HepG2 (cell line): ENCODE data around the gene TMEM127. TPM values are rescaled to one million over a fixed set of nuclear protein-coding genes. Genes with fewer than 3 reads are reported as not detected.

Experiments used
- CCAR2 ChIP-seq: fragments of 200-400 bp; formaldehyde crosslinking; optimal IDR thresholded peaks from 2 replicates; pipeline ENCODE3; 2018; ENCODE audit warnings: low read depth, mild to moderate bottlenecking, low read length, moderate library complexity
- ETS1 ChIP-seq: sonication (generic); formaldehyde crosslinking; IDR thresholded peaks from 2 replicates; pipeline ENCODE4 v1.4.0; 2020; ENCODE audit warnings: missing genetic modification reagents
- ISL2 ChIP-seq: sonication (generic); formaldehyde crosslinking; IDR thresholded peaks from 2 replicates; pipeline ENCODE4 v1.5.0; 2020; ENCODE audit warnings: missing genetic modification reagents
- LCORL ChIP-seq, 2 experiments: fragments of 450-650 bp in 1 of 2; sonication (generic) in 1 of 2; formaldehyde crosslinking in 1 of 2; IDR thresholded peaks; 2 replicates each; pipeline versions ENCODE4 v1.5.0 to v1.6.1; 2017 to 2020; ENCODE audit warnings: antibody characterized with exemption in 1 of 2, missing genetic modification reagents in 1 of 2
- NCOA2 ChIP-seq: sonication (generic); formaldehyde crosslinking; IDR thresholded peaks from 2 replicates; pipeline ENCODE4 v1.8.0; 2022; ENCODE audit warnings: inconsistent platforms
- RBM22 ChIP-seq: fragments of 200-400 bp; formaldehyde crosslinking; optimal IDR thresholded peaks from 2 replicates; pipeline ENCODE3; 2017; ENCODE audit warnings: mild to moderate bottlenecking, low read length, moderate library complexity
- SAP130 ChIP-seq: IDR thresholded peaks from 2 replicates; pipeline ENCODE4 v1.6.1; 2016; ENCODE audit warnings: low read depth
- WIZ ChIP-seq: sonication (generic); formaldehyde crosslinking; IDR thresholded peaks from 2 replicates; pipeline ENCODE4 v1.5.1; 2020; ENCODE audit warnings: mild to moderate bottlenecking, missing genetic modification reagents
- ZBTB1 ChIP-seq: sonication (generic); formaldehyde crosslinking; IDR thresholded peaks from 2 replicates; pipeline ENCODE4 v1.4.0; 2020; ENCODE audit warnings: missing genetic modification reagents, borderline replicate concordance
- ZKSCAN8 ChIP-seq: IDR thresholded peaks from 2 replicates; pipeline ENCODE4 v1.6.1; 2016; ENCODE audit warnings: borderline replicate concordance, missing genetic modification reagents, missing compliant biosample characterization
- ZNF614 ChIP-seq: IDR thresholded peaks from 2 replicates; pipeline ENCODE4 v1.6.1; 2018; ENCODE audit warnings: missing biosample characterization, missing genetic modification reagents, inconsistent platforms, borderline replicate concordance
- ZNF780A ChIP-seq: sonication (generic); formaldehyde crosslinking; IDR thresholded peaks from 2 replicates; pipeline ENCODE4 v1.8.0; 2022; ENCODE audit warnings: mild to moderate bottlenecking, missing genetic modification reagents, moderate library complexity
- ZNF816 ChIP-seq: sonication (generic); formaldehyde crosslinking; IDR thresholded peaks from 2 replicates; pipeline ENCODE4 v1.8.0; 2022; ENCODE audit warnings: missing genetic modification reagents, mild to moderate bottlenecking, borderline replicate concordance
- ZSCAN31 ChIP-seq: sonication (generic); formaldehyde crosslinking; IDR thresholded peaks from 2 replicates; pipeline ENCODE4 v1.5.0; 2020; ENCODE audit warnings: low read depth, mild to moderate bottlenecking, missing genetic modification reagents
- polyA plus RNA-seq, 8 experiments: library from polyadenylated mRNA; depleted of rRNA in 3 of 8; stranded (reverse) in 7 of 8; unstranded in 1 of 8; fragments of >200 nt; fragmentation: Illumina TruSeq in 4 of 8; extraction: Trizol in 4 of 8; gene quantifications; 2 replicates each; pipeline versions ENCODE4 v1.2.1 to v1.2.3, GENCODE V29; 2011 to 2016; ENCODE audit warnings: low read depth in 4 of 8, missing spikeins in 1 of 8, mixed read lengths in 1 of 8; ENCODE audit not compliant: insufficient read depth in 1 of 8
- total RNA-seq, 5 experiments: library from RNA; depleted of rRNA; stranded (reverse); fragments of >200 nt; fragmentation: Illumina TruSeq; extraction: Trizol; gene quantifications; 2 replicates each; pipeline ENCODE4 v1.2.3, GENCODE V29; 2016; ENCODE audit warnings: low read depth in 1 of 5
- TF ChIP-seq, protein P1 (sequence below): sonication (generic); formaldehyde crosslinking; IDR thresholded peaks from 2 replicates; pipeline ENCODE4 v1.5.0; 2020; ENCODE audit warnings: missing genetic modification reagents
- TF ChIP-seq, protein P2 (sequence below): sonication (generic); formaldehyde crosslinking; IDR thresholded peaks from 2 replicates; pipeline ENCODE4 v1.5.0; 2020; ENCODE audit warnings: missing genetic modification reagents
- TF ChIP-seq, protein P3 (sequence below): sonication (generic); formaldehyde crosslinking; IDR thresholded peaks from 2 replicates; pipeline ENCODE4 v1.4.0; 2020; ENCODE audit warnings: missing genetic modification reagents
- TF ChIP-seq, protein P4 (sequence below): IDR thresholded peaks from 2 replicates; pipeline ENCODE4 v1.6.1; 2018; ENCODE audit warnings: missing genetic modification reagents, mild to moderate bottlenecking, missing compliant biosample characterization
- TF ChIP-seq, protein P5 (sequence below): IDR thresholded peaks from 2 replicates; pipeline ENCODE4 v1.6.1; 2016; ENCODE audit warnings: low read depth, control low read depth

Gene TMEM127
- total and polyA plus RNA-seq, 2 of the 13 experiments (the other 11 are each of a cell fraction or from before 2014, with no cell fraction given), result 21.5 to 33.9 TPM

DNA sequence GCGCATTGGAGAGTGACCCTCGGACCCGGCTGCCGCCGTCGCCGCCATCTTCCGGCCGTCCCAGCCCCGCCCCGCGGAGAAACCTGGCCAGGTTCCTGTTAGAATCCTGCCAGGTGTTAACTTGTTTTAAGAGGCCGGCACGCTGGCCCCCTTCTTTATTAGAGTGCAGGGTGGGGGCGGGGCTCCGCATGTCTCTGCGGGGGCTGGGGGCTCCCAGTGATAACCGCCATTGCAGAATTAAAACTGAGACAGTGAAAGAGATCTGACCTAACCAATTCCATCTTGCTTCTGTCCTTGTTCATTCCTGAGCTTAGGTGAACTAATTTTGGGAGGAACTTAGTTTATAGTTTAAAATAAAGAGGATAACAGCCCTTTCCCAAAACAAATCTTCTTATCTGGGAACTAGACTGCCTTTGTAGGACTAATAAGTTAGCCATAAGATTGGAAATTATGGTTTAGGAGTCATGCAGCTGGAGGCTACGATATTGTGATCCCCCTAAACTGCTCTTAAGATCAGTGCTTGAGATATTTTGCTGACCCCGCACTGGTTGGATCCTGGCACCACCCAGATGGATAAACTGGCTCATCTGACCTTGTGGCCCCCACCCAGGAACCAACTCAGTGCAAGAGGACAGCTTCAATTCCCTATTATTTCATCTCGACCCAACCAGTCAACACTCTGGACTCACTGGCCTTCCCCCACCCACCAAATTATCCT lies 56.6 kb downstream of the TMEM127 start (continued):
- TF ChIP-seq ZKSCAN8, result 0 out of 2 replicates have a peak, but pooled peaks have one; percentile 4
- no peak for TF ChIP-seq CCAR2
- no peak for TF ChIP-seq ZBTB1
- no peak for TF ChIP-seq RBM22
- TF ChIP-seq LCORL (IDR thresholded peaks at IDR 0.05), result no peak
- TF ChIP-seq LCORL (CRISPR knock-in tag; IDR thresholded peaks at IDR 0.05), result no peak
- peak; percentile 3; the same call in 1 of the 2 replicates for TF ChIP-seq NCOA2
- TF ChIP-seq WIZ (CRISPR knock-in tag), result no peak
- 0 out of 2 replicates have a peak, but pooled peaks have one; percentile 68 for TF ChIP-seq ISL2 (CRISPR knock-in tag)
- TF ChIP-seq, protein P1, sequence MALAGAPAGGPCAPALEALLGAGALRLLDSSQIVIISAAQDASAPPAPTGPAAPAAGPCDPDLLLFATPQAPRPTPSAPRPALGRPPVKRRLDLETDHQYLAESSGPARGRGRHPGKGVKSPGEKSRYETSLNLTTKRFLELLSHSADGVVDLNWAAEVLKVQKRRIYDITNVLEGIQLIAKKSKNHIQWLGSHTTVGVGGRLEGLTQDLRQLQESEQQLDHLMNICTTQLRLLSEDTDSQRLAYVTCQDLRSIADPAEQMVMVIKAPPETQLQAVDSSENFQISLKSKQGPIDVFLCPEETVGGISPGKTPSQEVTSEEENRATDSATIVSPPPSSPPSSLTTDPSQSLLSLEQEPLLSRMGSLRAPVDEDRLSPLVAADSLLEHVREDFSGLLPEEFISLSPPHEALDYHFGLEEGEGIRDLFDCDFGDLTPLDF (CRISPR knock-in tag), result peak; percentile 79
- TF ChIP-seq, protein P2, sequence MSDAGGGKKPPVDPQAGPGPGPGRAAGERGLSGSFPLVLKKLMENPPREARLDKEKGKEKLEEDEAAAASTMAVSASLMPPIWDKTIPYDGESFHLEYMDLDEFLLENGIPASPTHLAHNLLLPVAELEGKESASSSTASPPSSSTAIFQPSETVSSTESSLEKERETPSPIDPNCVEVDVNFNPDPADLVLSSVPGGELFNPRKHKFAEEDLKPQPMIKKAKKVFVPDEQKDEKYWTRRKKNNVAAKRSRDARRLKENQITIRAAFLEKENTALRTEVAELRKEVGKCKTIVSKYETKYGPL (CRISPR knock-in tag), result 0 out of 2 replicates have a peak, but pooled peaks have one; percentile 60
- TF ChIP-seq ETS1 (CRISPR knock-in tag), result peak; percentile 50; the same call in 1 of the 2 replicates
- TF ChIP-seq, protein P3, sequence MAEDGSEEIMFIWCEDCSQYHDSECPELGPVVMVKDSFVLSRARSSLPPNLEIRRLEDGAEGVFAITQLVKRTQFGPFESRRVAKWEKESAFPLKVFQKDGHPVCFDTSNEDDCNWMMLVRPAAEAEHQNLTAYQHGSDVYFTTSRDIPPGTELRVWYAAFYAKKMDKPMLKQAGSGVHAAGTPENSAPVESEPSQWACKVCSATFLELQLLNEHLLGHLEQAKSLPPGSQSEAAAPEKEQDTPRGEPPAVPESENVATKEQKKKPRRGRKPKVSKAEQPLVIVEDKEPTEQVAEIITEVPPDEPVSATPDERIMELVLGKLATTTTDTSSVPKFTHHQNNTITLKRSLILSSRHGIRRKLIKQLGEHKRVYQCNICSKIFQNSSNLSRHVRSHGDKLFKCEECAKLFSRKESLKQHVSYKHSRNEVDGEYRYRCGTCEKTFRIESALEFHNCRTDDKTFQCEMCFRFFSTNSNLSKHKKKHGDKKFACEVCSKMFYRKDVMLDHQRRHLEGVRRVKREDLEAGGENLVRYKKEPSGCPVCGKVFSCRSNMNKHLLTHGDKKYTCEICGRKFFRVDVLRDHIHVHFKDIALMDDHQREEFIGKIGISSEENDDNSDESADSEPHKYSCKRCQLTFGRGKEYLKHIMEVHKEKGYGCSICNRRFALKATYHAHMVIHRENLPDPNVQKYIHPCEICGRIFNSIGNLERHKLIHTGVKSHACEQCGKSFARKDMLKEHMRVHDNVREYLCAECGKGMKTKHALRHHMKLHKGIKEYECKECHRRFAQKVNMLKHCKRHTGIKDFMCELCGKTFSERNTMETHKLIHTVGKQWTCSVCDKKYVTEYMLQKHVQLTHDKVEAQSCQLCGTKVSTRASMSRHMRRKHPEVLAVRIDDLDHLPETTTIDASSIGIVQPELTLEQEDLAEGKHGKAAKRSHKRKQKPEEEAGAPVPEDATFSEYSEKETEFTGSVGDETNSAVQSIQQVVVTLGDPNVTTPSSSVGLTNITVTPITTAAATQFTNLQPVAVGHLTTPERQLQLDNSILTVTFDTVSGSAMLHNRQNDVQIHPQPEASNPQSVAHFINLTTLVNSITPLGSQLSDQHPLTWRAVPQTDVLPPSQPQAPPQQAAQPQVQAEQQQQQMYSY, result peak; percentile 60; the same call in 1 of the 2 replicates
- TF ChIP-seq, protein P4, sequence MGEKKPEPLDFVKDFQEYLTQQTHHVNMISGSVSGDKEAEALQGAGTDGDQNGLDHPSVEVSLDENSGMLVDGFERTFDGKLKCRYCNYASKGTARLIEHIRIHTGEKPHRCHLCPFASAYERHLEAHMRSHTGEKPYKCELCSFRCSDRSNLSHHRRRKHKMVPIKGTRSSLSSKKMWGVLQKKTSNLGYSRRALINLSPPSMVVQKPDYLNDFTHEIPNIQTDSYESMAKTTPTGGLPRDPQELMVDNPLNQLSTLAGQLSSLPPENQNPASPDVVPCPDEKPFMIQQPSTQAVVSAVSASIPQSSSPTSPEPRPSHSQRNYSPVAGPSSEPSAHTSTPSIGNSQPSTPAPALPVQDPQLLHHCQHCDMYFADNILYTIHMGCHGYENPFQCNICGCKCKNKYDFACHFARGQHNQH, result no peak
- TF ChIP-seq ZNF614 (CRISPR knock-in tag), result 0 out of 2 replicates have a peak, but pooled peaks have one; percentile 33
- peak; percentile 33; the same call in 1 of the 2 replicates for TF ChIP-seq SAP130 (CRISPR knock-in tag)
- TF ChIP-seq, protein P5, sequence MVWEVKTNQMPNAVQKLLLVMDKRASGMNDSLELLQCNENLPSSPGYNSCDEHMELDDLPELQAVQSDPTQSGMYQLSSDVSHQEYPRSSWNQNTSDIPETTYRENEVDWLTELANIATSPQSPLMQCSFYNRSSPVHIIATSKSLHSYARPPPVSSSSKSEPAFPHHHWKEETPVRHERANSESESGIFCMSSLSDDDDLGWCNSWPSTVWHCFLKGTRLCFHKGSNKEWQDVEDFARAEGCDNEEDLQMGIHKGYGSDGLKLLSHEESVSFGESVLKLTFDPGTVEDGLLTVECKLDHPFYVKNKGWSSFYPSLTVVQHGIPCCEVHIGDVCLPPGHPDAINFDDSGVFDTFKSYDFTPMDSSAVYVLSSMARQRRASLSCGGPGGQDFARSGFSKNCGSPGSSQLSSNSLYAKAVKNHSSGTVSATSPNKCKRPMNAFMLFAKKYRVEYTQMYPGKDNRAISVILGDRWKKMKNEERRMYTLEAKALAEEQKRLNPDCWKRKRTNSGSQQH (CRISPR knock-in tag), result no peak
- TF ChIP-seq ZNF780A (CRISPR knock-in tag), result no peak
- TF ChIP-seq ZSCAN31 (CRISPR knock-in tag), result no peak
- no peak for TF ChIP-seq ZNF816 (CRISPR knock-in tag)
